GM18861 (cell line): ENCODE results near the gene AP2B1.
"Not testable (repeated sequence)": the region's sequence is repeated elsewhere in the genome, so short reads cannot be mapped to it uniquely, and the experiment has no call there.

ENCODE experiments used
- ATAC-seq: cut with Tn5 transposase; IDR thresholded peaks from one replicate; pipeline ENCODE4 v1.9.1; 2021; ENCODE audit not compliant: unreplicated experiment

AP2B1 gene

GRCh38 chr17:35569405-35569804, 17.7 kb upstream of the AP2B1 start:
- no peak for ATAC-seq

GRCh38 chr17:35575759-35576158, 11.4 kb upstream of the AP2B1 start:
- ATAC-seq, result no peak

- ATAC-seq, result no peak
These were observed 9.3 kb upstream of the AP2B1 start for GRCh38 chr17:35577830-35578196.

- no peak for ATAC-seq
These were observed 8.8 kb upstream of the AP2B1 start, which contains the start of gene PEX12 for GRCh38 chr17:35578197-35578928. Gene PEX12 (minus strand): TSS chr17:35578571. CDS start chr17:35578021, 550 bp downstream.

- ATAC-seq, result no peak
These were observed 8.1 kb upstream of the AP2B1 start for GRCh38 chr17:35578929-35579432.

GRCh38 chr17:35584061-35584460, 3.1 kb upstream of the AP2B1 start:
- no peak for ATAC-seq

GRCh38 chr17:35586569-35587073, 501 bp upstream of the AP2B1 start:
- no peak for ATAC-seq

- ATAC-seq, result no peak
These were observed 1.2 kb downstream of the AP2B1 start for GRCh38 chr17:35588196-35588920.

- ATAC-seq, result no peak
These were observed 8.9 kb downstream of the AP2B1 start for GRCh38 chr17:35596072-35596471.

- ATAC-seq, result no peak
These were observed 9.6 kb downstream of the AP2B1 start for GRCh38 chr17:35596530-35597233.

GRCh38 chr17:35597604-35598003, 10.5 kb downstream of the AP2B1 start:
- ATAC-seq, result no peak

GRCh38 chr17:35603674-35604073, 16.6 kb downstream of the AP2B1 start:
- ATAC-seq, result no peak

GRCh38 chr17:35605678-35606077, 18.6 kb downstream of the AP2B1 start:
- ATAC-seq, result no peak

- ATAC-seq, result no peak
These were observed 20.2 kb downstream of the AP2B1 start for GRCh38 chr17:35607239-35607847.

GRCh38 chr17:35609831-35610230, 22.7 kb downstream of the AP2B1 start:
- no peak for ATAC-seq

- not testable (repeated sequence) for ATAC-seq
These were observed 23.6 kb downstream of the AP2B1 start for GRCh38 chr17:35610746-35611145.

GRCh38 chr17:35612924-35613521, 25.9 kb downstream of the AP2B1 start:
- ATAC-seq, result no peak

- ATAC-seq, result no peak
These were observed 27.7 kb downstream of the AP2B1 start for GRCh38 chr17:35614810-35615209.

- no peak for ATAC-seq
These were observed 29.4 kb downstream of the AP2B1 start for GRCh38 chr17:35616536-35616935.

GRCh38 chr17:35617505-35617904, 30.4 kb downstream of the AP2B1 start:
- no peak for ATAC-seq

GRCh38 chr17:35618628-35619027, 31.5 kb downstream of the AP2B1 start:
- ATAC-seq, result no peak
